GM13977 (cell line): Measurements from ENCODE around the gene PRM3.

Source experiments
- DNase-seq: peaks from one replicate; pipeline ENCODE4 v3.0.0; 2012; ENCODE audit warnings: low spot score
- CTCF ChIP-seq: IDR thresholded peaks from 2 replicates; pipeline ENCODE4 v1.5.1; 2012; ENCODE audit warnings: mild to moderate bottlenecking, control low read depth; ENCODE audit not compliant: insufficient read depth; ENCODE audit errors: extremely low read depth, missing control alignments
- in situ Hi-C: fragments of 300-500 bp; cut with MboI; formaldehyde crosslinking; loops from one replicate; pipeline ENCODE4 v1.12.0; 2022; ENCODE audit warnings: low sequenced_read_pairs, low pct_unique_long_range_greater_than_20kb, mixed read lengths, inconsistent platforms; ENCODE audit not compliant: unreplicated experiment

PRM3 gene

GRCh38 chr16:11280616-11281522 lies 7.4 kb upstream of the PRM3 start, which contains the start of gene PRM1:
PRM1 (minus strand) TSS chr16:11281330; CDS start chr16:11281238, 92 bp downstream.
- DNase-seq = no peak
- in situ Hi-C loops = no loop called here
- no peak for TF ChIP-seq CTCF

- in situ Hi-C loops = no loop called here
- no peak for TF ChIP-seq CTCF
- no peak for DNase-seq
These were observed 5.5 kb upstream of the PRM3 start for GRCh38 chr16:11278681-11279628.

GRCh38 chr16:11277607-11278337 lies 4.3 kb upstream of the PRM3 start:
- DNase-seq = no peak
- no peak for TF ChIP-seq CTCF
- in situ Hi-C loops = no loop called here

- in situ Hi-C loops = no loop called here
- no peak for DNase-seq
- TF ChIP-seq CTCF = no peak
These were observed 3.6 kb upstream of the PRM3 start for GRCh38 chr16:11276896-11277593.

- TF ChIP-seq CTCF = no peak
- DNase-seq = no peak
- in situ Hi-C loops = no loop called here
These were observed 2.9 kb upstream of the PRM3 start, which contains the start of gene PRM2 for GRCh38 chr16:11276143-11276895. PRM2 (minus strand) TSS chr16:11276480; CDS start chr16:11276370, 110 bp downstream.
